ENCODE results near the gene STAG2. TPM values are rescaled to one million over a fixed set of nuclear protein-coding genes. Genes with fewer than 3 reads are reported as not detected.
A peak's percentile ranks its signal among the peaks of the same experiment; 100 is the strongest.

STAG2 gene
- total and polyA plus RNA-seq, 2 donors (not counting 3 experiments of a cell fraction or from before 2014, with no cell fraction given) = 12.7 to 55.9 TPM

- BruUV-seq (replicated peaks) = no TSS peak
- no peaks in the 10 kb centered on the region for H4K20me1 ChIP-seq (replicated peaks; ENCODE audit: control insufficient read depth, extremely low read depth, insufficient read depth, low read length)
- TF ChIP-seq EZH2 (IDR thresholded peaks at IDR 0.05; ENCODE audit: borderline replicate concordance, low read depth, low read length, severe bottlenecking) (no peak), MAX (IDR thresholded peaks at IDR 0.05; ENCODE audit: insufficient read depth, insufficient read length) (no peak), GATA2 (IDR thresholded peaks at IDR 0.05; ENCODE audit: insufficient read depth, insufficient read length, low read depth, low read length) (no peak), FOS (IDR thresholded peaks at IDR 0.05; ENCODE audit: borderline replicate concordance, insufficient read depth, low read length) (peak; percentile 79), POLR2AphosphoS5 (IDR thresholded peaks at IDR 0.05; ENCODE audit: insufficient read depth, low read depth, low read length) (no peak), MYC (IDR thresholded peaks at IDR 0.05; ENCODE audit: low read depth, low read length) (no peak), JUN (IDR thresholded peaks at IDR 0.05; ENCODE audit: borderline replicate concordance, insufficient read depth, insufficient read length, low read depth) (peak; percentile 81)
- H3K4me1 ChIP-seq (ENCODE audit: control insufficient read depth, extremely low read depth, insufficient read depth, low read length) = no peaks in the 10 kb centered on the region
- H3K9me3 ChIP-seq (replicated peaks; ENCODE audit: control insufficient read depth, insufficient read depth, low read length) = no peaks in the 10 kb centered on the region
- H3K4me2 ChIP-seq (ENCODE audit: insufficient read depth, low read length) = no peak overlapping the region
- no peaks in the 10 kb centered on the region for H3K79me2 ChIP-seq (ENCODE audit: control insufficient read depth, insufficient read depth, low read length)
- POLR2A ChIA-PET = no interaction called here
- no peak overlapping the region for H3K9ac ChIP-seq (replicated peaks; ENCODE audit: extremely low read depth, insufficient read depth, low read length)
- no peak overlapping the region for H3K27ac ChIP-seq (ENCODE audit: insufficient read depth, low read depth, low read length)
- no peak overlapping the region for H2AFZ ChIP-seq (ENCODE audit: low read depth, low read length)
- CTCF ChIA-PET = interaction anchor here (0.5 to 1.4 kb wide), 3 partner anchors 16 to 87 kb away, joined by 3 to 4 read pairs (median 4); no protein-coding TSS in a partner anchor
- no peaks in the 10 kb centered on the region for H3K27me3 ChIP-seq (ENCODE audit: control insufficient read depth in 2 of 2, insufficient read depth in 2 of 2, low read length in 2 of 2)
- dilution Hi-C loops (cut with MboI; ENCODE audit: extremely low pct_ligation_motif_present, low sequenced_read_pairs) (no loop called here), intact Hi-C loops (cut with micrococcal nuclease) (no loop called here)
- no peaks in the 10 kb centered on the region for H3K9me1 ChIP-seq (replicated peaks; ENCODE audit: control insufficient read depth, extremely low read depth, insufficient read depth, low read length)
- no peaks in the 10 kb centered on the region for H3K36me3 ChIP-seq (ENCODE audit: control insufficient read depth in 2 of 2, extremely low read depth in 1 of 2, insufficient read depth in 2 of 2, low read length in 2 of 2)
- DNase-seq (ENCODE audit: low read depth, low spot score) (peak; percentile 67), FAIRE-seq (peak; percentile 97)
- no peak overlapping the region for H3K4me3 ChIP-seq (replicated peaks in 1 of 3; ENCODE audit: insufficient read depth in 1 of 3, low read depth in 1 of 3, low read length in 3 of 3)
Measured at GRCh38 chrX:123920105-123920785, 41.3 kb upstream of the STAG2 start.

All from endothelial cell of umbilical vein (primary cell).